Measurements from ENCODE around the gene SIK3.
"Not testable (repeated sequence)": the region's sequence is repeated elsewhere in the genome, so short reads cannot be mapped to it uniquely, and the experiment has no call there.

SIK3 gene

GRCh38 chr11:117045956-117046355, 52.3 kb downstream of the SIK3 start:
- no peak for DNase-seq (ENCODE audit: low read depth, low spot score)

- no peak for DNase-seq (ENCODE audit: low read depth, low spot score)
Observed at GRCh38 chr11:117045196-117045595, 53.0 kb downstream of the SIK3 start.

- no peak for DNase-seq (ENCODE audit: low read depth, low spot score)
Observed at GRCh38 chr11:117044287-117045035, 53.8 kb downstream of the SIK3 start.

- no peak for DNase-seq (ENCODE audit: low read depth, low spot score)
Observed at GRCh38 chr11:117042689-117043088, 55.5 kb downstream of the SIK3 start.

GRCh38 chr11:117039900-117040299, 58.3 kb downstream of the SIK3 start:
- DNase-seq (ENCODE audit: low read depth, low spot score) = no peak

- no peak for DNase-seq (ENCODE audit: low read depth, low spot score)
Observed at GRCh38 chr11:117039270-117039669, 59.0 kb downstream of the SIK3 start.

GRCh38 chr11:117037975-117038350, 60.3 kb downstream of the SIK3 start:
- no peak for DNase-seq (ENCODE audit: low read depth, low spot score)

- no peak for DNase-seq (ENCODE audit: low read depth, low spot score)
Observed at GRCh38 chr11:117037279-117037974, 60.8 kb downstream of the SIK3 start.

- DNase-seq (ENCODE audit: low read depth, low spot score) = no peak
Observed at GRCh38 chr11:117034901-117035300, 63.3 kb downstream of the SIK3 start.

- no peak for DNase-seq (ENCODE audit: low read depth, low spot score)
Observed at GRCh38 chr11:117026593-117027330, 71.5 kb downstream of the SIK3 start.

GRCh38 chr11:117023707-117024106, 74.5 kb downstream of the SIK3 start:
- not testable (repeated sequence) for DNase-seq (ENCODE audit: low read depth, low spot score)

- DNase-seq (ENCODE audit: low read depth, low spot score) = no peak
Observed at GRCh38 chr11:117023178-117023577, 75.0 kb downstream of the SIK3 start.

- DNase-seq (ENCODE audit: low read depth, low spot score) = no peak
Observed at GRCh38 chr11:117022526-117022925, 75.7 kb downstream of the SIK3 start.

GRCh38 chr11:117020869-117021564, 77.2 kb downstream of the SIK3 start:
- DNase-seq (ENCODE audit: low read depth, low spot score) = no peak

GRCh38 chr11:117020287-117020686, 77.9 kb downstream of the SIK3 start:
- DNase-seq (ENCODE audit: low read depth, low spot score) = no peak

GRCh38 chr11:117019871-117020270, 78.4 kb downstream of the SIK3 start:
- DNase-seq (ENCODE audit: low read depth, low spot score) = no peak

- DNase-seq (ENCODE audit: low read depth, low spot score) = no peak
Observed at GRCh38 chr11:117017456-117017855, 80.8 kb downstream of the SIK3 start.

- no peak for DNase-seq (ENCODE audit: low read depth, low spot score)
Observed at GRCh38 chr11:117016747-117017146, 81.5 kb downstream of the SIK3 start.

- no peak for DNase-seq (ENCODE audit: low read depth, low spot score)
Observed at GRCh38 chr11:117016246-117016645, 82.0 kb downstream of the SIK3 start.

GRCh38 chr11:117011541-117011898, 86.7 kb downstream of the SIK3 start:
- no peak for DNase-seq (ENCODE audit: low read depth, low spot score)

GRCh38 chr11:117010808-117011540, 87.3 kb downstream of the SIK3 start:
- DNase-seq (ENCODE audit: low read depth, low spot score) = no peak
